SW 1271 (cell line): ENCODE results near the gene PPP1R11.
"Not testable (repeated sequence)": the region's sequence is repeated elsewhere in the genome, so short reads cannot be mapped to it uniquely, and the experiment has no call there.

ENCODE experiments used
- DNase-seq, 2 experiments: peaks; one replicate each; lab custom pipeline; 2025; lab: John Stamatoyannopoulos, UW

The PPP1R11 gene, protein sequence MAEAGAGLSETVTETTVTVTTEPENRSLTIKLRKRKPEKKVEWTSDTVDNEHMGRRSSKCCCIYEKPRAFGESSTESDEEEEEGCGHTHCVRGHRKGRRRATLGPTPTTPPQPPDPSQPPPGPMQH

DNA sequence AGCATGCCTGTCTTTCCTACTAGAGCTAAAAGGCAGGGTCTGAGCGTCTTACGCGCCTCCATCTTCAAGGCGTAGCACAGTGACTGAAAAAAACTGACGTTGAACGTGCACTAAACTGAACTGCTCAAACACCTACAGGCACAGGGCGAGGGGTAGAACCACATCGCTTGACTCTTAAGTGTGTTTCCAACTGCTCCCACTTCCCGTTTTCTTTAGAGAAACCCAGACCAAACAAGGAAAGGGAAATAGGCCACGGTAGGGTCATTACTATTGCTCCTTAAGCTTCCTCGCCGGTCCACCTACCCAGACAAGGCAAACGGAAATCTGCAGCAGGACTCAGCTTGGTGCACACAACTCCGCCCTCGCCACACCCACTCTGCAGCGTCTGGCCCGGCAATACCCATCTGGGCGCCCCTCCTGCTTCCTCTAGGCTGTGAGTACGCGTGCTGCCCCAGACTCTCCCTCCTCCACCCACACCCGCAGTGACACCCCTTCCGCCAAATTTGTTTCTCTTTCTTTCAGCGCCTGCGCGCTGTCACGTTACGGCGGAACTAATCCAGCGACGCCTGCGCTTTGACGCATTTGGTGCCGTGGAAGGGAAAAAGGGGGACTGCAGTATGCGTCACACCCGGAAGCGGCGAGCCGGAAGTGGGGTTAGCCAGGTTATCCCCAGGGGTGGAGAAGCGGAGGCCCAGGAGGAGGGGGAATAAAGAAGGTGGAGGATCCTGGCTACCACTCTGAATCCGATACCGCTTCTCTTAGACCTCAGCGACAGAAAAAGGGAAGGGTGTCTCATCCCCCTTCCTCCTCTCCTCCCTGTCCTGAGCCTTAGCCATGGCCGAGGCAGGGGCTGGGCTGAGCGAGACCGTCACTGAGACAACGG lies at the start of gene PPP1R11:
Gene PPP1R11, plus strand, starts transcription at position 622 of the 883 bp plus-strand sequence. Its CDS starts 213 bp downstream, at position 835.
- DNase-seq: peak; percentile 99 to 100

DNA sequence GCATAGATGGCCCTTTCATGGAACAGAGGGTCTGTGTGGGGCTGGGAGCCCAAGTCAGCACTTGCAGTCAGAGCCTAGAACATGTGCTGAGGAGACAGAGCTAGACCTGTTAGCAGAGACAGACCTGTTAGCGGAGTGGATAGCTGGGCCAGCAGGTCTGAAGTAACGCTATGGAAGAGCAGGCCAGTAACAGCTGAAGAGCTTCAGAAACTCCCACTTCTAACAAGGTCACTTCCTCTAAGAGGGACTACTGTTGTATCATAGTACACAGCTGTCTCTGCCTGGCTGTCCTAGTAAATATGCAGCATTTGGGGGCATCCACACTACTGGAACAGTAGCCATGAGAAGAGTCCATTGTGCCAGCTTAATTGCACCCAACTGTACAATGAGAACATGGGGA lies 47.2 kb upstream of the PPP1R11 start:
- no peak for DNase-seq

DNA sequence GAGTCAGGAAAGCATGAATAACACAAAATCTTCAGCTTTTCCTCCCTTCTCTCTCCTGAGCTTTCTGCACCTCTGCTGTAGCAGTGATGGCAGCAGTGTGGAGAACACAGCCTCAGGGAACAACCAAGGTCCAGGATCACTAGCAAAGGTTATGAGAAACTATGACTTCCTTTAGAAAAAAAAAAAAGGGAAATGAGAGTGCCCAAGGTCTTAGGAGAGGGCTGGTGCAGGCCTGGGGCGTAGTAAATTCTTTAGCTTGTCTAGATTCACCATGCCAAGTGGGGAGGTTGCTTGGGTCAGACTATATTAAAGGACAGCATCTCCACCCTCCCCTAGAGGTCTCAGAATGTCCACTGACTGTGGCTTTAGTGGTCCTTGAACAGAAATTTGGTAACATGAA lies 46.4 kb upstream of the PPP1R11 start:
- DNase-seq: no peak

DNA sequence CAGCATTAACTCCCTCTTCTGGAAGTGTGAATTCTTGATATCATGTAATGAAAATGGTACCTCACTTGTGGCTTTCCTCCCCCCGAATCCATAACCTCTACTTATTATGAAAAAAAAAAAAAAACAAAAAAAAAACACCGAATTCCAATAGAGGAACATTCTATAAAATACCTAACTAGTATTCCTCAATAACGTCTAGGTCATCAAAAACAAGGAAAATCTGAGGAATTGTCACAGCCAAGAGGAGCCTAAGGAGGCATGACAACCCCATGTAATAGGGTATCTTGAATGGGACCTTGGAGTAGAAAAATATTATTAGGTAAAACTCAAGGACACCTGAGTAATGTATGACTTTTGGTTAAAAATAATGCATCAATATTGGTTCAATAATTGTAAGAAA lies 44.8 kb upstream of the PPP1R11 start:
- no peak for DNase-seq

DNA sequence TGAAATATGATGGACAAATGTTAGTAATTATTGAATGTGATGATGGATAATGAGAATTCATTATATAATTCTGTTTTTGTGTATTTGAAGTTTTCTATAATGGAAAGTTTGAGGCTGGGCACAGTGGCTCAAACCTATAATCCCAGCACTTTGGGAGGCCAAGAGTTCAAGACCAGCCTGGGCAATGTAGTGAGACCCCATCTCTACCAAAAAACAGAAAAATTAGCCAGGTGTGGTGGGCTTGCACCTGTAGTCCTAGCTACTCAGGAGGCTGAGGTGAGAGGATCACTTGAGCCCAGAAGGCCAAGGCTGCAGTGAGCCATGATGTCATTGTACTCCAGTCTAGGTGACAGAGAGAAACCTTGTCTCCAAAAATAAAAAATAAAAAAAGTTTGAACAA lies 44.3 kb upstream of the PPP1R11 start:
- not testable (repeated sequence) for DNase-seq

DNA sequence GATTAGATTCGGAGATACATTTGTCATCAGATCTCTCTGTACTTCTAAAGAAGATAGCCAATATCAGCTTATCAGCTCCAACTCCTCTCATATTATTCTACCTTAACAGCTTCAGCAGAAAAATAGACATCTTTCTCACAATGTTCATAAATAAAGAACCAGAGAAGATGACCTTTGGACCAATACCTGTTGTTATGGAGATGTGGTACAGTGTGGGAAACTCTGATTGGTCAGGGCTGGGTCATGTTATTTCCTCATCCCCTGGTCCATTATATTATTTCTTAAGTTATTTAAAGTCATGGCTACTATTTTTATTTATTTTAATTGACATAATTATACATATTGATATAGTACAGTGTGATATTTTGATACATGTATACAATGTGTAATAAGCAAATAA lies 41.8 kb upstream of the PPP1R11 start:
- DNase-seq: no peak

DNA sequence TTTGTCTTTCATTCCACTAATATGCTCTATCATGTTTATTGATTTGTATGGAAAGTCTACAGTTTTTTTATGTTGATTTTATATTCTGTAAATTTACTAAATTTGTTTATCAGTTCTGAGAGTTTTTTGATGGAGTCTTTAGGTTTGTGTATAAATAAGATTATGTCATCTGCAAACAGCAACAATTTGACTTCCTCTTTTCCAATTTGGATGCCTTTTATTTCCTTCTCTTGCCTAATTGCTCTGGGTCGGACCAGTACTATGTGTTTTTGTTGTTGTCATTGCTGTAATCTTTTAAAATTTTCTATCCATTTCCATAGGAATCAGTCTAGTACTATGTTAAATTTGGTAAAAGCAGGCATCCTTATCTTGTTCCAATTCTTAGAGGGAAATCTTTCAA lies 37.4 kb upstream of the PPP1R11 start:
- no peak for DNase-seq

DNA sequence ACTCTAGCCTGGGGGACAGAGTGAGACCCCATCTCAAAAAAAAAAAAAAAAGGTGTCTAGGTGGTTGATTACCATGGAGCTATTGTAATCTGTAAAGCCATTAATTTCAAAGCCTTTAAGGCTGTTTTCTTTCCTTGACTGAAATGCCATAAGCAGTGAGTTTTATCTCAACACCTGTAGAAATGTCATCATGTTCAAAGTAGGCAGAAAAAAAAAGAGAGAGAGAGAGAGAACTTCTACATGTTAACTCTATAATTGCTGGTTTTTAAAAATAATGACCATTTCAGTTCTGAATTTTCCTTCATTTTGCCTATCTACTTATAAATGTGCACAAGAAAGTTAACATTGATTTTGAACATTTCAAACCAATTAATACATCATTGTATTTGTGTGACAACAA lies 35.6 kb upstream of the PPP1R11 start:
- DNase-seq: no peak

DNA sequence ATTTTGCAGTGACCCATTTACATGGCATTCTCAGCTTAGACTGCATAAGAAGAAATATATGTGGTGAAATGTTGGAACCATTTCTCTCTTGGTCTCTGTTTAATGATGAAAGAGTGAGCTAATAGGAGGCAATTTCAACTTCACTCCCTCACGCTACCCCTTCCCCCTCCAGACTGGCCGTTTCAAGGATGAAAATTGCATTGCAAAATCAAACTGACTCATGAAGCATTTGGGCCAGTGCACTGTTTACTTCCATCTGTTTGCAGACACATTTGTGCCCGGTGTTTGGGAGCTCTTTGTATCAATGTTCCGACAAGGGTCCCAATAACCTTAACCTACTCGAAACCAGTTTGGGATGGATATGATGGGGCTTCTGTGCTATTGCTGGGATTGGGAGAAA lies 33.6 kb upstream of the PPP1R11 start:
- DNase-seq: not testable (repeated sequence)

DNA sequence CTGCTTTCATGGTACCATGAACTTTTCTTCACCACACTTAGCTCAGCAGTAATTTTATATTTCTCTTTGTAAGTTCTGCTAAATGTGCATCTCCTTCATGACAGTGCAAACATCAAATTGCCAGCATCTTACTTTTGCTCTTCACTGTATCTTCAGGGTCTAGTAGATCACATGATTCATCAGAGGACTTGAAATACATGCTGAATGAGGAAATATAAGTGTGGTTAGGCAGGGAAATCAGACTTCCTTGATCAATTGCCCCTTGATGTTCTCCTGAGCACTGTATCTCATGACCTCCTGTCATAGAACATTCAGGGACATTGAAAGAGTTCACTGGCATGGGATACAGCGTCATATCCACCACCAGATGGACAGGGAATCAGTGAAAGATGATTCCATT lies 31.2 kb upstream of the PPP1R11 start:
- no peak for DNase-seq

DNA sequence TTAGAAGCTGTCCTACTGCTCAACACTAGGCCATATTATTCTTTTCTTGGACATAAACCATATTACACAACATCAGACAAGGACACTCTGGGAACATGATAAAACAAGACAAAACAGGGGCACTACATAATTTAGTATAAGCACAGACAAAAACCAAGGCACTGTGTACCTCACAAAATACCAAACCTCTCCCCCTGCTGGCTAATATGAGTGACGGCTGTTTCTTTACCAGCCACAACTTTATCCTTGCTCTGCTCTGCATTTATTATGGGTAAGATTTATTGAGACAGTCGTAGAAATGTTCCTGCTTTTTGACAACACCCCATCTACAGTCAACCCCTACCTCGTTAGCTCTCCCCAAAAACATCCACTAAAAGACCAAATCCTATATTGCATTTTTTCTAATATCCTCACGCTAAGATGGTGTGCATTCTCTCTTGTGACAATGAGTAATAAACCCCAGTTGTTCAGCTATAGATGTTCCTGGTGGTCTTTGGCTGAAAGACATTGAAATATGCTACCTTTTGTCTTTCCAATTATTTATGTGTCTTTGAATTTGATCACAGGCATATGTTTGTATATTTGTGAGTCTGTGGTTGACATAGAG lies 29.7 kb upstream of the PPP1R11 start:
- DNase-seq: peak in 1 of 2 experiments; percentile 44

DNA sequence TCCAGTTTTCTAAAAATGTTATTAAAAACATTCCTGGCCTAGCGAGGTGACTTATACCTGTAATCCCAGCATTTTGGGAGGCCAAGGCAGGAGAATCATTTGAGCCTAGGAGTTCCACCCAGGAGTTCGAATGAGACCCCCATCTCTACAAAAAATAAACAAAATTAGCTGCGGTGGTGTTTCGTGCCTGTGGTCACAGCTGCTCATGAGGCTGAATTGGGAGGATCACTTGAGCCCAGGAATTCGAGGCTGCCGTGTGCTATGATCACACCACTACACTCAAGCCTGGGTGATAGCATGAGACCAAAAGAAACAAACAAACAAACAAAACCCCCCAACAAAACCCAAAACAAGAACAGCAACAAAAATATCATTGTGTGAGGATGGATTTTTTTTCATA lies 25.8 kb upstream of the PPP1R11 start:
- no peak for DNase-seq

DNA sequence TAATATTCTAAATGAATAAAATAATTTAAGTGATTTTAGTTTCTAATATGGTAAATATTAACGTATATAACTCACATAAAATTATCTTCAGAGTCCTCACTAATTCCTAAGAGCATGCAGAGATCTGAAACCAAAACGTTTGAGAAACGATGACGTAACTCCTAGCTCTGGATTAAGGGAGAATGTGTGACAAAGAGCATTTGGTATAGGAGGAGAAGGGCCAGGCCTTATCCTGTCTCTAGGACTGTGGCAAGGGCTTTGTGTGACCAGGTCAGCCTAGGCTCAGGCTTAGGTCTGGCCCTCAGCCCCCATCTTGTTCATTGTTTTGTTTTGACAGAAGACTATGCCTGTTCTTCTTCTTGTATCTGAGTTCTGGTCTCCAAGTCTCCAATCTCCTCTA lies 25.2 kb upstream of the PPP1R11 start:
- no peak for DNase-seq

DNA sequence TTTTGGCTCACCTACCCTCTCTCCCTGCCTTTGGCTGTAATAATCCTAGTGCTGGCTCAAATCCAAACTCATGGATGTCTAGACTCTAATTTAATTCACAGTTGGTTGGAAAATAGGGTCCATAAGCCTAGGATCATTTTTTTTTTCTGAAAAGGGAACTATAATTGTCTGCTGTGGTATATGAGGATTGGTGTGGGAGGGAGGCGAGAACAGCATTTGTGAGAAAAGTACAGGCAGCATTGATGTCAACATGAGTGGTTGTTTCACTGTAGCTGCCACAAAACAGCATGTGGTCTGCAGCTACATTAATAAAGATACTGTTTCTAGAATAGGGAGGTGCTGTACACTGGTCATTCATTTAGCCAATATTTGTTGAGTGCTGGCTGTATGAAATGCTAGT lies 24.5 kb upstream of the PPP1R11 start:
- DNase-seq: no peak

DNA sequence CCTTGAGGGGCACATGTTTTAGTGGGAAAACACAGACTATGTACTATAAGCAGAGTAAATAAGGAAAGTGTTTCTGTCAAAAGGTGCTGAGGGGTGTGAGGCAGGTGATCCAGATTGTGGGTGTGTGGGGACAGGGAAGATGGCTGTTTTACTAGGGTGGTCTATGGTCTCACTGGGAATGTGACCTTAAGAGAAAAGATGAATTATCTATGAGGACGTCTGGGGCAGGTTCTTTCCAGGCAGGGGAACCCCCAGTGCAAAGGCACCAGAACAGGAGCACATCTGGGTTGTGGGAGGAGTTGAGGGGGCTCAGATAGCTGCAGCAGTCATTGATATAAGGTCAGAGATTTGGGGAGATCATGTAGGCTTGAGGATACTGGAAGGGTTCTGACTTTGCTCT lies 24.1 kb upstream of the PPP1R11 start:
- no peak for DNase-seq

DNA sequence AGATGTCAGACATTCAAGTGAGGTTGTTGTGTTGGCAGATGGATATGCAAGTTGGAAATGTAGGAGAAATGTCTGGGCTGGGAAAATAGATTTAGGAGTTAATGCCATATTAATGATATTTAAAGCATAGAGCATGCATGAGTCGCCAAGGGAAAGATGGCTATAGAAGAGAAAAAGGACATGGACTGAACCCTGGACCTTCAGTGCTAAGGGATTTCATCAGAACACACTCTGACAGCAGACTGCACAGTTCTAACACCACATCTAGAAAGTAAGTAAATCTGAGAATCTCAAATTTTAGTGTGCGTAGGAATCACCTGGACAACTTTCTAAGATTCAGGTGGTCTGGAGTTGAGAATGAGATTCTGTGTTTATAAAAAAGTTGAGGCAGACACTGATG lies 23.3 kb upstream of the PPP1R11 start:
- no peak for DNase-seq

DNA sequence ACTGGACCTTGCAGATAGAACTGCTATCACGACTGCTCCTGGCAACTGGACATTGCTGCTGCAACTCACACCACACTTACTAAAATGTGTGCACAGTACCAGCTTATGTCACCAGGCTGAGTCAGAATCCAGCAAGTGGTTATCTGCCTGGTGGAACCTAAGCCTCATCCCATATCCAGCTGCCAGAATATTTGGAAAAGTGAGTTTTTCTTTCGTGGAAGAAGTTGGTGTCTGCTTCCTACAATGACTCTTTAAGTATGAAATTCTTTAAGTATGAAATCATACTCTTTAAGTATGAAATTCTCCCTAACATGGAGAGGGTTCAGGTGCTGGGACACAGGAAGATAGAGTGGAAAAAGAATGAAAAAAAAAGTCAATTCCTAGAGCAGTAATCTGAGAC lies 22.4 kb upstream of the PPP1R11 start:
- no peak for DNase-seq

DNA sequence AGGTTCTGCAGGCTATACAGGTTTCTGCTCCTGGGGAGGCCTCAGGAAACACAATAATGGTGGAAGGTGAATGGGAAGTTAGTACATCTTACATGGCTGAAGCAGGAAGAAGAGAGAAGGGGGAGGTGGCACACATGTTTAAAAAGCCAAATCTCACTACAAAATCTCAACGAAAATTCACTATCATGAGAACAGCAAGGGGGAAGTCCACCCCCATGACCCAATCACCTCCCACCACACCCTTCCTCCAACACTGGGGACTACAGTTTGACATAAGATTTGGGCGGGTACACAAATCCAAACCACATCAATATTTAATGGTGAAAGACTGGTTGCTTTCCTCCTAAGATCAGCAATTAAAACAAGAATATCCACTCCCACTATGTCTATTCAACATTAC lies 19.8 kb upstream of the PPP1R11 start:
- no peak for DNase-seq

DNA sequence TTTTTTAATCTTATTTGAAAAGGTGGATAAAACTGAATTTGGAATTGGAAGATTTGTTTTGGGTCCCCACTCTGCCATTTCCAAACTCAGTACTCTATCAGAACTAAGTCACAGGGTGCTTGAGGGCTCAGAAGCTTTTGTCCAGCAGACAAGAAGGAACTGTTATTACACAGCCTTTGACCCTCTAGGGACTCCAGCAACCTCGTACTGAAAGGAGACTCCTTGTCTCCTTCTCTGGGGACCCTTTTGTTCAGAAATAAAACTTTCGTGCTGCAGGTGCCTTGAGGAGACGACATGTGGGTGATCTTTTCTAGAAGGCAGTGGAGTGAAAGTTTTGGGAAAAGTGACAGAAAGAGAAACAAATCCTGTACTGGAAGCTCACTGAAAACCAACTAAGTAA lies 13.3 kb upstream of the PPP1R11 start:
- DNase-seq: no peak

DNA sequence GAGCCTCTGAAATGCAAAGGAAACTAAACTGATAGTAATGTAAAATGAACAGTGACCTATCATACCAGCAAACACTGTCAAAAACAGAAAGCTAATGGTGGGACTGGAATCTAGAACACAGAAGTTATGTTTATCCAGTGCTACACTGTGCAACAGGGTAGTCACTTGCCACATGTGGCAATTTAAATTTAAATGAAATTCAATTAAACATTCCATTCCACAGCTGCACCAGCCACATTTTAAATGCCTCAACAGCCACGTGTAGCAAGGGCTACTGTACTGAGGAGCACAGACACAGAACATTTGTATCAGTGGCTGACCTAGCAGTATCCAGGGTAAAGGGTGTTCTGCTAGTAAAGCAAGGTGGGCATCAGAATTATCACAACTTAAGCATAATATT lies 11.5 kb upstream of the PPP1R11 start:
- no peak for DNase-seq

DNA sequence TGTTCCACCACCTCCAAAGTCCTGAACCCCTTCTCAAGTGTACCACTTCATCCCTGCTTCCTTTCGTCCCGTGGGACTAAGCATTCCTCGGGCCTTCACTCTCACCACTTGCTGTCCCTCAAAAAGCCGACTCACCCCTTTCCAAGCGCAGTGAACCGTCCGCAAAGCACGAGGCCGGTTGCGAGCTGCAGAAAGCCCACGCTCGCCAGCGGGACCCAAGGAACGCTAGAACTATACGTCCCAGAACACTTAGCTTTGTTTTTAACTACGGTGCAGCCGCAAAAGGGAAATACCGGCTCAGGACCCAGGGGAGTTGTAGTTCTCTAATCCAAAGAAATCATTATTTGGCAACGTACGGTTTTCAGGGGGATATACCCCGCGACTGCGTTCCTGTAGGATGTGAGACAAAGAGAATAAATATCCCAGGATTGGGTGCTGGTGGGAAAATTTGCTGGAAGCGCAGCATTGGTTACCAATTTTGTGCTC lies 6.3 kb upstream of the PPP1R11 start:
- DNase-seq: no peak

DNA sequence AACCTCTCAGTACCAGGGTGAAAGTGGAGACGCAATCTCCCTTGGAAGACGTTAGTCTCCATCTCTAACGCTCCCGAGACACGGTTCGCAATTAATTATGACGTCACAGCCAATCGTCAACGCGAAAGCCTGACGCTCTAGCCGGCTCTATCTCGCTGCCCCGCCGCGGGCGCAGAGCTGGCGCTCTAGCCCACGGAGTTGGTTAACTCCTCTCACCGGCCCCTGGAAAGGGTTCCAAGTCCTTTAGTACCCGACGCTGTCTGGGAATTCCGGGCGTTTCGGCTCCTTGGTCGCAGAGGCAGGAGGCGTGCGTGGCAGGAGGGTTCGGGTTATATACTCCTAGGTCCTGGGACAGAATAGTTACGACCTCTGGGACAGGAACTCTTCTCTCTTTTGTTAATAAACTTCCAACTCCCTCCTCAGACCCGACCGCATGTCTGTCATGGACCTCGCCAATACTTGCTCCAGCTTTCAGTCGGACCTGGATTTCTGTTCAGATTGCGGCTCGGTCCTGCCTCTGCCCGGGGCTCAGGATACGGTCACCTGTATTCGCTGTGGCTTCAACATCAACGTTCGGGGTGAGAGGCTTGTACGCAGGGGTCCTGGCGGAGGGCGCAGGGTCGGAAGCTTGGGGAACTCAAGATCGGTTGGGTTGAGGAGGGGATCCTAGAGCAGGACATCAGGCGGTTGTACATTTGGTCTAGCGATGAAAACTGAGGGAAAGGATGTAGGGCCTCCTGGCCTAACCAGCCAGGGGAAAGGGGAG lies 5.7 kb upstream of the PPP1R11 start, which contains the start of gene POLR1H:
Gene POLR1H, plus strand, starts transcription at position 174 of the 766 bp plus-strand sequence. Its CDS starts 260 bp downstream, at position 434.
- DNase-seq: peak; percentile 93 to 96
